Mesothelial cell of epicardium (in vitro differentiated cells): ENCODE measurements around the gene CDC42EP2. TPM values are rescaled to one million over a fixed set of nuclear protein-coding genes. Genes with fewer than 3 reads are reported as not detected.

Experiments used
- DNase-seq, 2 experiments: peaks; one replicate each; pipeline ENCODE4 v3.0.0; 2021; ENCODE audit warnings: low spot score in 2 of 2; ENCODE audit not compliant: unreplicated experiment in 2 of 2
- H3K27ac Mint-ChIP-seq: 2 replicates; pipeline ENCODE4 v1.8.0; 2021; ENCODE audit warnings: mixed read lengths
- H3K27me3 Mint-ChIP-seq: 2 replicates; pipeline ENCODE4 v1.8.0; 2021; ENCODE audit warnings: low read depth, mixed read lengths
- H3K36me3 Mint-ChIP-seq: 2 replicates; pipeline ENCODE4 v1.8.0; 2021; ENCODE audit warnings: mixed read lengths
- H3K4me1 Mint-ChIP-seq: 2 replicates; pipeline ENCODE4 v1.8.0; 2021; ENCODE audit warnings: mixed read lengths
- H3K4me3 Mint-ChIP-seq: 2 replicates; pipeline ENCODE4 v1.8.0; 2021; ENCODE audit warnings: mild to moderate bottlenecking, moderate library complexity, mixed read lengths
- H3K9me3 Mint-ChIP-seq: 2 replicates; pipeline ENCODE4 v1.8.0; 2021; ENCODE audit warnings: mixed read lengths
- total RNA-seq: library from RNA; stranded (reverse); gene quantifications from 3 replicates; pipeline ENCODE4 v1.2.1, GENCODE V29; 2021
- TF ChIP-seq, protein P1 (sequence below): fragments of 200-600 bp; sonication (generic); IDR thresholded peaks from one replicate; pipeline ENCODE4 v1.5.0; 2021; ENCODE audit warnings: antibody characterized with exemption; ENCODE audit not compliant: unreplicated experiment

Gene CDC42EP2
- total RNA-seq, 1 donor from 2014 or later = 12.3 TPM

DNA sequence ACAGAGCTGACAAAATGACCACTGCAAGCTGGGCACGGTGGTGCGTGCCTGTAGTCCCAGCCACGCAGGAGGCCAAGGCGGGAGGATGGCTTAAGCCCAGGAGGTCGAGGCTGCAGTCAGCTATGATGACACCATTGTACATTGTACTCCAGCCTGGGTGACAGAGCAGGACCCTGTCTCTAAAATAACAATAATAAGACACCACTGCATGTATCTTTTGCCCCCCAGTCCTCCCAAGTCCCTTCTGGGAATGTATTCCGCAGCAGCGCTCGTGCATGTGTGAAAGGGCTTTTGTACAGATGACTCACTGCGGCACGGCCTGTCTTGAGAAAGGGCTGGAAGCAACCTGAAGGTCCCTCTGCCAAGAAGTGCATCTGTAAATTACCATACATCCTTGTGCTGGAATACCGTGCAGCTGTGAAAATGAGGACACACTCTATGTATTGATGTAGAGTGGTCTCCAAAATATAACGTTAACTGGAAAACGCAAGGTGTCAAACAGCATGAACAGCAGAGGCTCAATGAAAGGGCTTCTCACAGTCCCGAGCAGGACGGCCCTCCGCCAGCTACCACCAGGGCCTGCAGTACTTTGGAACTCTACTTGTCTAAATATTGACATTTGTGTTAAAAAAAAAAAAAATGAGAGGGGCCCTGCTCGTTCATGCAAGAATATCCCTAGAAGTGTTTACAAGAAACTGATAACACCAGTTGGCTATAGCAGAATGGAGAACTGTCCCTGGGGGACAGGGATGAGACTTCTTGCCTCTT lies 9.0 kb upstream of the CDC42EP2 start:
- Mint-ChIP-seq H3K4me3 (no peak overlapping the region), H3K27me3 (no peaks in the 10 kb centered on the region), H3K36me3 (no peaks in the 10 kb centered on the region), H3K4me1 (peaks cover 20% of the 10 kb centered on the region), H3K27ac (peak overlapping the region; percentile 43), H3K9me3 (no peaks in the 10 kb centered on the region)
- DNase-seq = no peak
- TF ChIP-seq, protein P1, sequence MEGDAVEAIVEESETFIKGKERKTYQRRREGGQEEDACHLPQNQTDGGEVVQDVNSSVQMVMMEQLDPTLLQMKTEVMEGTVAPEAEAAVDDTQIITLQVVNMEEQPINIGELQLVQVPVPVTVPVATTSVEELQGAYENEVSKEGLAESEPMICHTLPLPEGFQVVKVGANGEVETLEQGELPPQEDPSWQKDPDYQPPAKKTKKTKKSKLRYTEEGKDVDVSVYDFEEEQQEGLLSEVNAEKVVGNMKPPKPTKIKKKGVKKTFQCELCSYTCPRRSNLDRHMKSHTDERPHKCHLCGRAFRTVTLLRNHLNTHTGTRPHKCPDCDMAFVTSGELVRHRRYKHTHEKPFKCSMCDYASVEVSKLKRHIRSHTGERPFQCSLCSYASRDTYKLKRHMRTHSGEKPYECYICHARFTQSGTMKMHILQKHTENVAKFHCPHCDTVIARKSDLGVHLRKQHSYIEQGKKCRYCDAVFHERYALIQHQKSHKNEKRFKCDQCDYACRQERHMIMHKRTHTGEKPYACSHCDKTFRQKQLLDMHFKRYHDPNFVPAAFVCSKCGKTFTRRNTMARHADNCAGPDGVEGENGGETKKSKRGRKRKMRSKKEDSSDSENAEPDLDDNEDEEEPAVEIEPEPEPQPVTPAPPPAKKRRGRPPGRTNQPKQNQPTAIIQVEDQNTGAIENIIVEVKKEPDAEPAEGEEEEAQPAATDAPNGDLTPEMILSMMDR = no peak

DNA sequence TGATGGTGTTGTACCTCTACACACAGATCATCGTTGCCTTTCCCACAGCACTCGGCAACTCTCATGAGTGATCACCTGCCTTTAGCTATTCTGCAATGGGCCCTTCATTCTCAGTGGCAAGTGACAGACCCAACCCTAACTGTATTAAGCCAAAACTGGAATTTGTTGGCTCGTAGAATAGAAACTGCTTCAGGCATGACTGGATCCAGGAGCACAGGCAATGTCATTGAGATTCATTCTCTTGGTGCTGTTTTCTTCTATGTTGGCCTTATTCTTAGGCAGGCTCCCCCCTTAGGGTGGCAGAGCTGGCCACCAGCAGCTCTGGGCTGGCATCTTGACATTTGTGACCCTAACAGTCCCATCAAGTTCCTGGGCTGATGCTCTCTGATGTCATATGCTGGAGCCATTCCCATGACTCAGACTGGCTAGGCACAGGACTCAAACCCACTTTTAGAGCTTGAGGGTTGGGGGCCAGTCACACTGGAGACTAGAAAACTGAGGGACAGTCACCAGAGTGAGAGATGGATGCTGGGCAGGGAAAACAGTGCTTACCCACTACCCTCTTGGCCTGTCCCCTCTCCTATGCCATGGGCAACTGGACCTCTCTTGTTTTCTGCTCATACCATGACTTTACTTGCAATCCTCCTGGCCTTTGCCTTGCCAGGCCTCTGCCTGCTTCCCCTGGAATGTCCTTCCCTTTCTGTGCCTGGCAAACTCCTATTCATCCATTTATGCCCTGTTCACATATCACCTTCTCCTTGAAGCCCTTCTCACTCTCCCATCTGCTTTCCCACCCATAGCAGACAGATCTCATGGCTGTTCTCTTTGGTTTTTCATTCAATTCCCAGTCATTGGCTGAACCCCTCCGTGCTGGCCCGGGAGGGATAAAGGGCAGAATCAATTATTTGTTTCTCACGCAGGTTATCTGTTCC lies 7.1 kb upstream of the CDC42EP2 start:
- no peaks in the 10 kb centered on the region for H3K9me3 Mint-ChIP-seq
- H3K4me3 Mint-ChIP-seq = no peak overlapping the region
- DNase-seq = no peak
- no peaks in the 10 kb centered on the region for H3K27me3 Mint-ChIP-seq
- no peaks in the 10 kb centered on the region for H3K36me3 Mint-ChIP-seq
- TF ChIP-seq, protein P1 = no peak
- H3K4me1 Mint-ChIP-seq = peaks cover 6% of the 10 kb centered on the region
- H3K27ac Mint-ChIP-seq = no peak overlapping the region

- no peak for DNase-seq
- Mint-ChIP-seq H3K4me3 (no peak overlapping the region), H3K9me3 (no peaks in the 10 kb centered on the region), H3K27ac (no peak overlapping the region), H3K4me1 (peaks cover 6% of the 10 kb centered on the region), H3K36me3 (no peaks in the 10 kb centered on the region), H3K27me3 (peaks cover 5% of the 10 kb centered on the region)
- TF ChIP-seq, protein P1 = no peak
These were observed 6.3 kb upstream of the CDC42EP2 start for GRCh38 chr11:65308281-65308891.

DNA sequence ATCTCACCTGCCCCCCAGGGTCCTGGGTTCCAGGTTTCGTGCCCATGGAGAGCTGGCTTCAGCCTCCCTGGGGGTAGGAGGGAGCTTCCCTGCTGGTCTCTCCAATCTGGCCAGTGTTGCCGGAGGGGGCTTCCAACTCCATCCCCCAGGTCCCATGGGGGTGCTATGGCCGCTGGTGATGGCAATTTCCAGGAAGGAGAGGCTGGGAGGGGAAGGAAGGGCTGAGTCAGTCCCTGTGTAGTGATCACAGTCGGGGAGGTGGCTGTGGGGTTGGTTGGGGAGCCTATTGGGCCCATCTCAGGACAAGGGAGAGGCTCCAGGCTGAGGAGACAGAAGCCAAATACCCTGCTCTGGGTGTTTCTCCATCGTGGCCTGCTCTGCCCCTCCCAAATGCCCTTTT lies 5.7 kb upstream of the CDC42EP2 start:
- no peaks in the 10 kb centered on the region for H3K36me3 Mint-ChIP-seq
- H3K27me3 Mint-ChIP-seq = peaks cover 12% of the 10 kb centered on the region
- no peak overlapping the region for H3K27ac Mint-ChIP-seq
- TF ChIP-seq, protein P1 = no peak
- H3K4me3 Mint-ChIP-seq = no peak overlapping the region
- no peaks in the 10 kb centered on the region for H3K9me3 Mint-ChIP-seq
- peaks cover 6% of the 10 kb centered on the region for H3K4me1 Mint-ChIP-seq
- DNase-seq = no peak

- Mint-ChIP-seq H3K27me3 (peaks cover 16% of the 10 kb centered on the region), H3K4me3 (no peak overlapping the region)
- TF ChIP-seq, protein P1 = no peak
These were observed 4.5 kb upstream of the CDC42EP2 start for GRCh38 chr11:65310215-65310614.

More at GRCh38 chr11:65310215-65310614, 4.5 kb upstream of the CDC42EP2 start:
- no peaks in the 10 kb centered on the region for H3K36me3 Mint-ChIP-seq
- no peak for DNase-seq
- no peaks in the 10 kb centered on the region for H3K9me3 Mint-ChIP-seq
- H3K27ac Mint-ChIP-seq = no peak overlapping the region
- H3K4me1 Mint-ChIP-seq = peaks cover 7% of the 10 kb centered on the region
